GM23338 (cell line): ENCODE data around the gene HHAT. TPM values are rescaled to one million over a fixed set of nuclear protein-coding genes. Genes with fewer than 3 reads are reported as not detected.
A peak's percentile ranks its signal among the peaks of the same experiment; 100 is the strongest.

ENCODE experiments used
- ATAC-seq: fragments of 200-7000 bp; cut with Tn5 transposase; 3 replicates; pipeline ENCODE4 v1.9.1; 2020
- DNase-seq: peaks from one replicate; pipeline ENCODE4 v3.0.0-alpha.2; 2015; ENCODE audit warnings: low spot score
- H2AFZ ChIP-seq: fragments of 200-600 bp; sonication (generic); 2 replicates; pipeline ENCODE4 v1.8.0; 2016; ENCODE audit warnings: antibody characterized with exemption, mild to moderate bottlenecking, moderate library complexity
- H3F3A ChIP-seq: fragments of 200-600 bp; sonication (generic); replicated peaks from 2 replicates; pipeline ENCODE4 v1.8.0; 2017; ENCODE audit warnings: antibody characterized with exemption, mixed run types, low read depth
- H3K27ac ChIP-seq: fragments of 200-600 bp; sonication (generic); 2 replicates; pipeline ENCODE4 v1.6.1; 2016; ENCODE audit warnings: low read depth
- H3K27me3 ChIP-seq: fragments of 200-600 bp; sonication (generic); 2 replicates; pipeline ENCODE4 v1.8.0; 2016; ENCODE audit warnings: mild to moderate bottlenecking, mixed run types, moderate library complexity; ENCODE audit not compliant: insufficient read depth
- H3K36me3 ChIP-seq: fragments of 200-600 bp; sonication (generic); 2 replicates; pipeline ENCODE4 v1.8.0; 2016; ENCODE audit warnings: mild to moderate bottlenecking; ENCODE audit not compliant: insufficient read depth
- H3K4me1 ChIP-seq: fragments of 200-600 bp; sonication (generic); 2 replicates; pipeline ENCODE4 v1.8.0; 2016; ENCODE audit warnings: mild to moderate bottlenecking, moderate library complexity; ENCODE audit not compliant: insufficient read depth
- H3K4me2 ChIP-seq: fragments of 200-600 bp; sonication (generic); 2 replicates; pipeline ENCODE4 v1.7.1; 2017; ENCODE audit warnings: mixed run types
- H3K4me3 ChIP-seq: fragments of 200-600 bp; sonication (generic); 2 replicates; pipeline ENCODE4 v1.6.1; 2016; ENCODE audit warnings: mixed run types
- H3K79me2 ChIP-seq: fragments of 200-600 bp; sonication (generic); replicated peaks from 2 replicates; pipeline ENCODE4 v1.8.0; 2017; ENCODE audit warnings: mild to moderate bottlenecking; ENCODE audit not compliant: insufficient read depth
- H3K9me2 ChIP-seq: fragments of 200-600 bp; sonication (generic); 2 replicates; pipeline ENCODE4 v1.8.0; 2017; ENCODE audit not compliant: insufficient read depth
- H4K20me1 ChIP-seq: fragments of 200-600 bp; sonication (generic); replicated peaks from 2 replicates; pipeline ENCODE4 v1.8.0; 2017; ENCODE audit warnings: mild to moderate bottlenecking; ENCODE audit not compliant: insufficient read depth
- H3K27ac Mint-ChIP-seq: 2 replicates; pipeline ENCODE4 v1.8.0; 2020; ENCODE audit warnings: inconsistent platforms, mild to moderate bottlenecking, moderate library complexity, mixed read lengths
- H3K27me3 Mint-ChIP-seq: 3 replicates; pipeline ENCODE4 v1.8.0; 2022; ENCODE audit warnings: low read depth, mild to moderate bottlenecking, moderate library complexity, mixed read lengths, inconsistent platforms; ENCODE audit not compliant: insufficient read depth, poor library complexity
- H3K36me3 Mint-ChIP-seq: 3 replicates; pipeline ENCODE4 v1.8.0; 2021; ENCODE audit warnings: low read depth, mild to moderate bottlenecking, inconsistent platforms, moderate library complexity, mixed read lengths
- H3K4me1 Mint-ChIP-seq: 3 replicates; pipeline ENCODE4 v1.8.0; 2020; ENCODE audit warnings: mild to moderate bottlenecking, inconsistent platforms, mixed read lengths
- H3K4me3 Mint-ChIP-seq: 3 replicates; pipeline ENCODE4 v1.8.0; 2021; ENCODE audit warnings: moderate library complexity, mild to moderate bottlenecking, inconsistent platforms, mixed read lengths
- H3K9me3 Mint-ChIP-seq: 3 replicates; pipeline ENCODE4 v1.8.0; 2020; ENCODE audit warnings: moderate library complexity, mild to moderate bottlenecking, inconsistent platforms, mixed read lengths
- EZH2 ChIP-seq: fragments of 200-600 bp; sonication (generic); IDR thresholded peaks from one replicate; pipeline ENCODE4 v1.8.0; 2017; ENCODE audit warnings: antibody characterized with exemption, mild to moderate bottlenecking, low read depth; ENCODE audit not compliant: unreplicated experiment
- EZH2phosphoT487 ChIP-seq: fragments of 200-600 bp; sonication (generic); IDR thresholded peaks from one replicate; pipeline ENCODE4 v1.8.1; 2018; ENCODE audit warnings: antibody characterized with exemption; ENCODE audit not compliant: unreplicated experiment
- JUNB ChIP-seq: IDR thresholded peaks from one replicate; pipeline ENCODE4 v1.6.1; 2016; ENCODE audit warnings: antibody characterized with exemption; ENCODE audit not compliant: unreplicated experiment
- POLR2AphosphoS5 ChIP-seq: IDR thresholded peaks from 2 replicates; pipeline ENCODE4 v1.6.1; 2016; ENCODE audit warnings: antibody characterized with exemption, low read depth
- REST ChIP-seq: IDR thresholded peaks from one replicate; pipeline ENCODE4 v1.6.1; 2018; ENCODE audit warnings: antibody characterized with exemption; ENCODE audit not compliant: unreplicated experiment
- STAT1 ChIP-seq: IDR thresholded peaks from one replicate; pipeline ENCODE4 v1.6.1; 2016; ENCODE audit warnings: antibody characterized with exemption; ENCODE audit not compliant: unreplicated experiment
- ZNF114 ChIP-seq: fragments of 250-450 bp; sonication (Bioruptor Pico); IDR thresholded peaks from 2 replicates; pipeline ENCODE4 v1.5.0; 2020; ENCODE audit warnings: mild to moderate bottlenecking, moderate library complexity
- ZNF331 ChIP-seq: fragments of 250-450 bp; sonication (Bioruptor Pico); IDR thresholded peaks from 2 replicates; pipeline ENCODE4 v1.5.0; 2020; ENCODE audit warnings: low read depth, mild to moderate bottlenecking, moderate library complexity
- polyA plus RNA-seq: library from polyadenylated mRNA; unstranded; fragments of >200 nt; fragmentation: Nextera tagmentation; extraction: Ambion mirVana; gene quantifications from 2 replicates; pipeline ENCODE4 v1.2.1, GENCODE V29; 2016
- total RNA-seq: library from RNA; depleted of rRNA; stranded (reverse); fragments of >200 nt; shearing (Covaris generic); gene quantifications from 2 replicates; pipeline ENCODE4 v1.2.3, GENCODE V29; 2014

Gene HHAT
- total and polyA plus RNA-seq, 2 experiments from 2014 or later, result 0.11 to 0.66 TPM

GRCh38 chr1:210536254-210536961, 207.7 kb downstream of the HHAT start:
- no peaks in the 10 kb centered on the region for H3K9me3 Mint-ChIP-seq
- no peak overlapping the region for H3K4me3 Mint-ChIP-seq
- ATAC-seq, result peak; percentile 82

GRCh38 chr1:210540288-210540687, 211.6 kb downstream of the HHAT start:
- no peak overlapping the region for H3K4me3 Mint-ChIP-seq
- Histone ChIP-seq H3K4me1 (peaks cover 22% of the 10 kb centered on the region), H3K27ac (no peak overlapping the region), H3K27me3 (no peaks in the 10 kb centered on the region), H4K20me1 (no peaks in the 10 kb centered on the region), H3K36me3 (no peaks in the 10 kb centered on the region), H3K79me2 (no peaks in the 10 kb centered on the region), H2AFZ (no peak overlapping the region), H3K4me3 (no peak overlapping the region), H3K9me2 (0 out of 2 replicates have a peak, but pooled peaks cover 4% of the 10 kb centered on the region), H3K4me2 (no peak overlapping the region), H3F3A (no peaks in the 10 kb centered on the region)
- no peak overlapping the region for H3K27ac Mint-ChIP-seq
- DNase-seq (no peak), ATAC-seq (no peak)
- TF ChIP-seq EZH2, result no peak
- TF ChIP-seq ZNF114 (CRISPR knock-in tag), result no peak
- TF ChIP-seq EZH2phosphoT487, result no peak
- TF ChIP-seq JUNB, result no peak
- no peak for TF ChIP-seq ZNF331
- TF ChIP-seq REST, result no peak
- H3K4me1 Mint-ChIP-seq, result peaks cover 23% of the 10 kb centered on the region
- no peaks in the 10 kb centered on the region for H3K36me3 Mint-ChIP-seq
- H3K27me3 Mint-ChIP-seq, result peaks cover 4% of the 10 kb centered on the region
- H3K9me3 Mint-ChIP-seq, result no peaks in the 10 kb centered on the region

More at GRCh38 chr1:210536254-210536961, 207.7 kb downstream of the HHAT start:
- no peaks in the 10 kb centered on the region for H4K20me1 ChIP-seq
- H3K27me3 ChIP-seq, result no peaks in the 10 kb centered on the region
- no peaks in the 10 kb centered on the region for H3K9me2 ChIP-seq
- H3K27me3 Mint-ChIP-seq, result peaks cover 3% of the 10 kb centered on the region
- peak overlapping the region; percentile 60; the same call in 1 of the 2 replicates for H2AFZ ChIP-seq
- no peak overlapping the region for H3K4me3 ChIP-seq
- DNase-seq, result peak; percentile 17
- H3K36me3 Mint-ChIP-seq, result no peaks in the 10 kb centered on the region
- H3K4me1 ChIP-seq, result peaks cover 20% of the 10 kb centered on the region
- peaks cover 20% of the 10 kb centered on the region for H3K4me1 Mint-ChIP-seq
- H3K4me2 ChIP-seq, result 0 out of 2 replicates have a peak overlapping the region, but pooled peaks have one; percentile 4
- peak overlapping the region; percentile 70; the same call in 1 of the 2 replicates for H3K27ac ChIP-seq
- no peaks in the 10 kb centered on the region for H3K79me2 ChIP-seq
- H3K27ac Mint-ChIP-seq, result peak overlapping the region; percentile 73; the same call in 1 of the 2 replicates
- H3F3A ChIP-seq, result no peaks in the 10 kb centered on the region
- TF ChIP-seq STAT1 (no peak), POLR2AphosphoS5 (no peak), EZH2phosphoT487 (no peak), ZNF331 (no peak)
- H3K36me3 ChIP-seq, result no peaks in the 10 kb centered on the region
